H1 (cell line): ENCODE data around the gene SYNGR3. TPM values are rescaled to one million over a fixed set of nuclear protein-coding genes. Genes with fewer than 3 reads are reported as not detected.

Experiments
- ASH2L ChIP-seq: fragments of 200-600, 300-600 bp; sonication (generic); IDR thresholded peaks from one replicate; pipeline ENCODE4 v1.7.1; 2017; ENCODE audit warnings: low read length
- BRCA1 ChIP-seq: IDR thresholded peaks from 2 replicates; pipeline ENCODE4 v1.6.1; 2012; ENCODE audit warnings: low read depth, low read length, improper control_type of control experiment
- CBX5 ChIP-seq: fragments of 300-800, 300-1000 bp; sonication (generic); IDR thresholded peaks from 2 replicates; pipeline ENCODE4 v1.7.1; 2016; ENCODE audit warnings: antibody characterized with exemption, low read length, low read depth
- EGR1 ChIP-seq: IDR thresholded peaks from 2 replicates; pipeline ENCODE4 v1.6.1; 2011; ENCODE audit warnings: low read depth, low read length, borderline replicate concordance
- JUND ChIP-seq: IDR thresholded peaks from 2 replicates; pipeline ENCODE4 v1.6.1; 2011; ENCODE audit warnings: mild to moderate bottlenecking, improper control_type of control experiment, low read length
- KDM4A ChIP-seq: IDR thresholded peaks from one replicate; pipeline ENCODE4 v1.7.1; 2012; ENCODE audit warnings: low read depth, mild to moderate bottlenecking, moderate library complexity, low read length, inconsistent platforms; ENCODE audit not compliant: severe bottlenecking
- KDM5A ChIP-seq: fragments of 200-600 bp; IDR thresholded peaks from 2 replicates; pipeline ENCODE4 v1.7.1; 2012; ENCODE audit warnings: mild to moderate bottlenecking, low read length, inconsistent platforms, mixed read lengths
- PHF8 ChIP-seq: fragments of 200-600 bp; sonication (generic); conservative IDR thresholded peaks from 2 replicates; pipeline ENCODE4 v1.7.1; 2012; ENCODE audit warnings: low read depth, mild to moderate bottlenecking, inconsistent platforms, low read length, moderate library complexity
- POU5F1 ChIP-seq: IDR thresholded peaks from 2 replicates; pipeline ENCODE4 v1.6.1; 2011; ENCODE audit warnings: low read depth, mild to moderate bottlenecking, low read length, moderate library complexity
- RBBP5 ChIP-seq: IDR thresholded peaks from 2 replicates; pipeline ENCODE4 v1.7.1; 2012; ENCODE audit warnings: low read depth, mild to moderate bottlenecking, inconsistent platforms, low read length, moderate library complexity, borderline replicate concordance
- RFX5 ChIP-seq: IDR thresholded peaks from 2 replicates; pipeline ENCODE4 v1.6.1; 2011; ENCODE audit warnings: low read depth, low read length, improper control_type of control experiment, borderline replicate concordance
- SIN3A ChIP-seq, 2 experiments: IDR thresholded peaks in 1 of 2; conservative IDR thresholded peaks in 1 of 2; 2 replicates each; pipeline ENCODE4 v1.6.1; 2011 to 2012; ENCODE audit warnings: low read length in 2 of 2, improper control_type of control experiment in 1 of 2, low read depth in 1 of 2, mild to moderate bottlenecking in 1 of 2
- SUZ12 ChIP-seq: fragments of 200-600 bp; sonication (generic); IDR thresholded peaks from 2 replicates; pipeline ENCODE4 v1.6.1; 2012; ENCODE audit warnings: mild to moderate bottlenecking, inconsistent platforms, low read length, moderate library complexity, mixed read lengths
- TAF7 ChIP-seq: optimal IDR thresholded peaks from 2 replicates; pipeline ENCODE3; 2011; ENCODE audit warnings: low read depth, mild to moderate bottlenecking, inconsistent platforms, low read length, moderate library complexity, borderline replicate concordance
- ZNF274 ChIP-seq: IDR thresholded peaks from 2 replicates; pipeline ENCODE4 v1.7.0; 2012; ENCODE audit warnings: low read length, borderline replicate concordance; ENCODE audit errors: extremely low read depth
- polyA plus RNA-seq, 7 experiments: library from polyadenylated mRNA; depleted of rRNA in 3 of 7; stranded (reverse) in 5 of 7; unstranded in 2 of 7; fragments of >200 nt in 5 of 7; fragments of 200-250 nt in 2 of 7; gene quantifications; 1 replicate in 5 of 7; 2 replicates in 1 of 7; 4 replicates in 1 of 7; pipeline versions ENCODE4 v1.2.1 to v1.2.3, GENCODE V29; 2011 to 2013; ENCODE audit warnings: missing spikeins in 2 of 7, mixed read lengths in 2 of 7
- total RNA-seq: library from RNA; stranded (reverse); fragmentation: NEBNext Ultra II Directional; extraction: Animal tissue kit (Norgen Biotek cat#: 25700); gene quantifications from 2 replicates; pipeline ENCODE4 v1.2.1, GENCODE V29; 2021
- TF ChIP-seq, protein P1 (sequence below): IDR thresholded peaks from 2 replicates; pipeline ENCODE4 v1.6.1; 2011; ENCODE audit warnings: low read depth, mild to moderate bottlenecking, low read length; ENCODE audit not compliant: insufficient read depth

SYNGR3 gene
- total and polyA plus RNA-seq, 2 of the 8 experiments (the other 6 are each of a cell fraction or from before 2014, with no cell fraction given) = 36.2 to 49.9 TPM

DNA sequence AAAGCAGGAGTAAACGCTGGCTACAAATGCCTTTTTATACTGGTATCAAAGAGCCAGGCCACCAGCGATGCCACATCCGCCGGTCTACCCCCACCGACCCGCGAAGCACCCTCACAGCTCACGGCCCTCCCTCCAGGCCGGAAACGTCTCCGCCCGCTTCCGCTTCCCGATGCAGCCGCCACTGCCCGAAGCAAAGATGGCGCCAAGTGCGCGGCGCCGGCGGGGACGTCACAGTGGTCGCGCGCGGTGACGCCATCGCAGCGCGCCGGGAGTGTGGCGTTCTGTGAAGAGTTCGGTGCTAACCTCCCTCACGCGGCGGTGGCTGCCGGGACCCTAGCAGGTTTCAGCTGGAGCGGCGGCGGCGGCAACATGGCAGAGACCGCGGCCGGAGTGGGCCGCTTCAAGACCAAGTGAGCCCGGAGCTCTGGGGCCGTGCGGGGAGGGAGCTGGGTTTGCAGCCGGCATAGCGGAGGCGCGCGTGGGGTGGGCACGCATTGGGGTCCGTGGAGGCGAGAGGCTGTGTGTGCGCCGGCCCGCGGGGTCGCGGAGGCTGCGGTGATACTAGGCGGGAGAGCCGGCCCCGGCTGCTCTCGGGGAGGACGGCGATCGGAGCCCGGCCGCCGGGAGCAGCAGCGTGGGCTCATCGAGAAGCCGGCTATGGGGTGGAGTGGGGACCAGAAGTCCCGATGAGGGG is 17.8 kb upstream of the SYNGR3 start, which contains the start of gene TBL3 (continued):
- TF ChIP-seq CBX5 (no peak), EGR1 (peak; percentile 90), RFX5 (no peak), POU5F1 (no peak), KDM4A (peak; percentile 100), KDM5A (peak; percentile 96), JUND (peak; percentile 68; the same call in 1 of the 2 replicates), RBBP5 (peak; percentile 96; the same call in 1 of the 2 replicates), SUZ12 (no peak), ASH2L (peak; percentile 90), ZNF274 (no peak), PHF8 (peak; percentile 82), SIN3A (conservative IDR thresholded peaks at IDR 0.05 in 1 of 2, IDR thresholded peaks at IDR 0.05 in 1 of 2; ENCODE audit: low read depth in 1 of 2, low read length in 2 of 2) (peak; percentile 76 to 99; a peak in 2 of 4 replicates), BRCA1 (peak; percentile 65; the same call in 1 of the 2 replicates), TAF7 (peak; percentile 99)
- TF ChIP-seq, protein P1, sequence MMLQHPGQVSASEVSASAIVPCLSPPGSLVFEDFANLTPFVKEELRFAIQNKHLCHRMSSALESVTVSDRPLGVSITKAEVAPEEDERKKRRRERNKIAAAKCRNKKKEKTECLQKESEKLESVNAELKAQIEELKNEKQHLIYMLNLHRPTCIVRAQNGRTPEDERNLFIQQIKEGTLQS = peak; percentile 100
